C1 segment of cervical spinal cord (tissue), 14 donors: ENCODE results near the gene RAD51B.
"Not testable (repeated sequence)": the region's sequence is repeated elsewhere in the genome, so short reads cannot be mapped to it uniquely, and the experiment has no call there.

Experiments used
- DNase-seq, 14 donors: peaks; one replicate each; lab custom pipeline; 2025; lab: John Stamatoyannopoulos, UW

Gene RAD51B

GRCh38 chr14:68075382-68076029, 255.9 kb downstream of the RAD51B start:
- DNase-seq = no peak

DNA sequence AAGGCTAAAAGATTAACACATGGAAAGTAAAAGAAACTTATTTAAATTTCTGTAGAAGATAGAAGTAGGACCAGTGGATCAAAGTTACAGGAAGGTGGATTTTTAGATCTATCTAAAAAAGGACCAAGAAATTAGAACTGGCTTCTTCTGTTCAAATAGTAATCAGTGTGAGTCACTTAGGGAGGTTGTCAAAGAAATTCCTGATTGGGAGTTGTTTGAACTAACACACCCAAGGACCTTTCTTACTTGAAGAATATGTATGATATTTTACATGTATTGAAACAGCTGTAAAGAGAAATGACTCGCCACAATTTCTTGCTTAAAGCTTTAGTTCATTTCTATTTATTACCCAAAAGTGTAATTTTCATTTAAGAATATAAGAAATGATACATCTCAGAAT, 256.9 kb downstream of the RAD51B start:
- no peak for DNase-seq

DNA sequence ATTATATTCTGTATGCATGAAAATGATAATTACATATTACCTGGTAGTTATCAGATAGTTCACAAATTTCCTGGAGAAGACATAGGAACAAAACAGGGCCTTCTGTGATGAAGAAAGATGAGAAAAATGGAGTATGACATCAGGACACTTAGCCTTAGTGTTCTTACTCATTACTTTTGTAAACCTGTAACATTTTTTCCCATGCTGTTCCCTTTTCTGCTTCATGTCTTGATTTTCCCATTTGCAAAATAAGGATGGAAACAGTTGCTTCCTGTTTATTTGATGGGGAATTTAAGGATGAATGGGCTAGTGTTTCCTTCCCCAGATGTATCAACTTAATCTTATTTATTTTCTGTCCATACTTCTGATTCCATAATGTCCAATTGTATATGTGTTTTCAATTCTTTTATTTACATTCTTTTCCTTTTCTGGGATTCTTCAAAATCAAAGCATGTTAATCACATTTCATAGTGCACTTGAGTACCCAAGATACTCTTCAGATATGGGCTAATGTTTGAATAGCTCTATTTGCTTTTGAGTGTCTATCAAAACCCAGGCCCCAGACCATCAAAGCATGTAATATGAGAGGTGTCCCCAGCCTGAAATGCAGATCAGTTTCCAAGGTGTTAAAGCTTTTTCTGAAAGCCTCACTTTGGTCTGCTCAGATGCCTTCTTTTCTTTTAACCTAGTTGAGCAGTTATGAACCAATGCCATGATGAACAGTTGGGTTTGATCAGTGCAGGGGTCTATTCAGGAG, 260.5 kb downstream of the RAD51B start:
- DNase-seq = no peak

- no peak for DNase-seq
Observed at GRCh38 chr14:68081489-68081888, 261.9 kb downstream of the RAD51B start.

DNA sequence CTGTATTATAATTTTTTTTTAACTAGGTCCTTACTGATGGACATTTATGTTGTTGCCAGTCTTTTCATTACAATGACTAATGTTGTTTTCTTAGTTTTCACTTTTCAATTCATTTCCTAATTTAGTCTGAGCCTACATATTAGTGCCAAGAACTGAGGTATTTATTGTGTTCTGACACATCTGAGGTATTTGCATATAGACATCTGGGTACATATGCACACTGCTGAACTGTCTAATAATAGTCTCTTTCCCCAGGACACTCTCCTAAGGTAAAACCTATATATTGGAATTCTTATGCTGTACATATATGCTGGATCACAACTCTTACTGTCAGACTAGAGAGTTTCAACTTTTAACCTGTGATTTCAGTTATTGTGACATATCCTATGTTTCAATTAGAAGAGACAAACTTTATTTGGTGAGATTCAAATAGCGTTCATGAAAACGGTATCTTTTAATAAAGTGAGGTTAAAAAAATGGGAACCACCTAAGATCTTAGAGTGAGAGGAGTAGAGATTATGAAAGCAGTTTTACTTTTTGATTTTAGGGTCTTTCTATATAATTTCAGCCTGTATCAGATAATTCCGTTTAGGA, 263.2 kb downstream of the RAD51B start:
- DNase-seq = no peak

GRCh38 chr14:68084256-68084655, 264.7 kb downstream of the RAD51B start:
- no peak for DNase-seq

- DNase-seq = no peak
Observed at GRCh38 chr14:68085742-68086141, 266.2 kb downstream of the RAD51B start.

GRCh38 chr14:68088451-68088854, 268.9 kb downstream of the RAD51B start:
- DNase-seq = no peak

DNA sequence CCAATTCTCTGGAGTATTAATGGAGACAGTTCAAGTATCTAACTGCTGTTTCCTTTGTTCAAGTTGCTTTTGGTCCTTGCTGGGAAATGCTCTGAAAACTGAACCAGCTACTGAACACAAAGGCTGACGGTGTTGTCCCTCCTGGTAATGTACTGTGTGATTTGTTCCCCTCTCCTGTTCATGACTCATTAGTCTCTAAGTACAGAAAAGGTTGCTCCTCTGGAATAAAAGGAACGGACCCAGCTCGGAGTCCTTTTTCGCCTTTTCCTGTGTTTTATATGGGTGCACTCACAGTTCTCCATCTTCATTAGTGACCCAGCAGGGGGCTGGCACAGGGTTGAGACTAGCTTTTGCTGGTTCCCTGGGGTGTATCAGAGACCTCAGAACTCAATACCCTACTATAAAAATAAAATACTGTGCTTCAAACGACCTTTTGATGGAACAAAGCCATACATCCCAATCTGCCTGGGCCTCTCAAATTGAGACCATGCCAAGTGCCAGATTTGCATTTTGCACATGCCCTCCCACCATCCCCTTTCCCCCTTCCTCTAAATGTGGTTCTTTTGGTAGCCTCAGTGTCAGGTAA, 269.7 kb downstream of the RAD51B start:
- DNase-seq = peak in 2 of 14 donors; percentile 1 to 26

GRCh38 chr14:68094158-68094557, 274.6 kb downstream of the RAD51B start:
- DNase-seq = no peak

- DNase-seq = no peak
Observed at GRCh38 chr14:68094752-68095151, 275.2 kb downstream of the RAD51B start.

GRCh38 chr14:68097727-68098126, 278.1 kb downstream of the RAD51B start:
- no peak for DNase-seq

- no peak for DNase-seq
Observed at GRCh38 chr14:68098834-68099233, 279.3 kb downstream of the RAD51B start.

GRCh38 chr14:68099495-68100045, 280.0 kb downstream of the RAD51B start:
- DNase-seq = peak in 3 of 14 donors; percentile 12 to 33 (median 14)

GRCh38 chr14:68101715-68102301, 282.2 kb downstream of the RAD51B start:
- not testable (repeated sequence) for DNase-seq

GRCh38 chr14:68103853-68104252, 284.3 kb downstream of the RAD51B start:
- no peak for DNase-seq

DNA sequence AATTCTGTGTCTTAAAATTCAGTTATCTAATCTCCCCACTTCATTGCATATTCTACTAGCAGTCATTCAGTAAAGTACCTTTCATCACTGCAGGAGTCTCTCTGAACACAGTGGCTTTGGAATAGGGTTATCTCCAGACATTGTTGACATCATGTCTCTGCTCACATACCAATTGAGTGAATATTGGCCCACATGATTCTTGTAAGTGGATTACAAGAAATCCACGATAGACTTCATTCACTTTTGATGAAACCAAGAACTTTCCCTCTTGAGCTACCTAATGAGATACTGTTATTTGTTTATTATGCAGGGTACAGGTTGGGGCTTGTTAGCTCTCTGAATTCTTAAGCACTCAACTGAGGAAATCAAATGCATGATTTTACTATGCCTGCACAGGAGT, 284.9 kb downstream of the RAD51B start:
- DNase-seq = no peak

DNA sequence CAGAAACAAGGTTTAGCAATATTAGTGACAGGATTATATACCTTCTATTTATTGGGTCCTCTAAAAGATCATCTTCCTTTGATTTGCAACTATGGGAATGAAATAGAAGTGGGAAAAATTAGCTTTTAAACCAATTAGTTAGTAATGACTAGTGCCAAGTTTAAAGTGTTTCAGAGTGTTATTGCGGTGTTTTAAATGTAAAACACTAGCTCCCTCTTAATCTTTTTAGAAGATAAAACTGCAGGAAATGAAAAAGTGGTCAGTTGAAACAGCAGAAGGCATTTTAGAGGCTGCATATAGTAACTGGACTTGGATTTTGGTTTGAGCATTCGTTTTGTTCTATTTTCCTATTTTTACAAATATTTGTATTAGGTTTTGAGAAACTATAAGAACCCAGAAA, 286.2 kb downstream of the RAD51B start:
- DNase-seq = no peak

- no peak for DNase-seq
Observed at GRCh38 chr14:68106456-68106855, 286.9 kb downstream of the RAD51B start.

DNA sequence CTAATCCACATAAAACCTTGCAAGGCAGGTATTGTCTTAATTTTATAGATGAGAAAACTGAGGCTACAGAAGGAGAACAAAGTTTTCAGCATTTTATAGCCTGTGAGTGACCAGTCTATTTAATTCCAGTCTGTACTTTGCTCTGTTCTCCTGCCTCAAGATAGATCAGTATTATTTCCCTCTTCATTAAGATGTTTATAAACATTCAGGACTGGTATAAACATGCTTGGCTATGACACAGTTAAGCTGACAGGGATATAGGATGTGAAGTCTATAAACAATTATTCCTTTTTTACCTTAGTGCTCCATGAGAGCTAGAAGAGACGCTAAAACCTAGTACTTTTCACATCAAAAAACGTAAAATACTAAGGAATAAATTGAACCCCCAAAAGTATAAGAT, 287.3 kb downstream of the RAD51B start:
- DNase-seq = no peak

DNA sequence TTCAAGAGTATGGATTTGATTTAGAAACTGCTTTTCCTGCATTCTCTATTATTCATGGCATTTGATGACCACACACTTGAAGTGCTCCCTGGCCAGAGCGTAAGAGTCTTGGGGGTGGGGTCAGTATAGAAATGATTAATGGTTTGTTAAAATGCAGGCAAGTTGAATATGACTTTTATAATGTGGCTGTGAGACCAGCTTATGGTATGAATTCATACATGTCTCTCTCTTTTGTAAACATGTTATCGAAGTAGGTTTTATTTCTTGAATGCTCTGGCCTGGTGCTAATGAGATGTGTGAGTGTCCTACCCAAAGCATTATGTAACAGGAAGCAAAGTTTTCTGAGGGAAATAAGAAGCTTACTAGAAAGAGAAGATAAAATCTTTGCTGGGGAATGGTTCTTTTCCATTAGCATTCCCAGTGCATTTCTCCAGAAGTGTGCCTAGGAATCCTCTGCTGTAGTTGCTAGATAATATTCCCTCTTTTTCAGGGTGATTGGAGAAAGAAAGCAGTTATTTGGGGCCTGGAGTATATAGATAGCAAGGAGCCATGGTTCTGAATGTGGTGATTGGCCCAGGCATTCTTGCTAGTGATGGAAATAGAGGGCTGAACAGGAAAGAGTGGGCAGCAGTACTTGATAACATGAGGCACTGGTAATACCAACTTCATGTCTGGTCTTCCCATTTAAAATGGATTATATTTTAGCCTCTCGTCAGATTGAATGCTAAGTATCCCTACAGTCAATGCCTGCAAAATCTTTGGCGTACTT, 289.7 kb downstream of the RAD51B start:
- DNase-seq = no peak
